ENCODE data around the gene MED28. TPM values are rescaled to one million over a fixed set of nuclear protein-coding genes. Genes with fewer than 3 reads are reported as not detected.
A peak's percentile ranks its signal among the peaks of the same experiment; 100 is the strongest.

MED28 gene
- total RNA-seq (2021) (97.8 to 106 TPM (median 102 TPM) in 3 replicates), Bru-seq, nascent RNA (percentile 96 among the genes with signal in this experiment)
- long read RNA-seq, experiment 1, full-length matches to known transcripts: 305 of 346 reads
- long read RNA-seq, experiment 1, partial matches to known transcripts: 27 of 346 reads
- long read RNA-seq, experiment 1, other reads (novel, unspliced or antisense): 14 of 346 reads
- long read RNA-seq, experiment 2, full-length matches to known transcripts: 105 of 151 reads
- long read RNA-seq, experiment 2, partial matches to known transcripts: 37 of 151 reads
- long read RNA-seq, experiment 2, other reads (novel, unspliced or antisense): 9 of 151 reads
- long read RNA-seq, experiment 3, full-length matches to known transcripts: 101 of 145 reads
- long read RNA-seq, experiment 3, partial matches to known transcripts: 1 of 145 reads
- long read RNA-seq, experiment 3, other reads (novel, unspliced or antisense): 43 of 145 reads

DNA sequence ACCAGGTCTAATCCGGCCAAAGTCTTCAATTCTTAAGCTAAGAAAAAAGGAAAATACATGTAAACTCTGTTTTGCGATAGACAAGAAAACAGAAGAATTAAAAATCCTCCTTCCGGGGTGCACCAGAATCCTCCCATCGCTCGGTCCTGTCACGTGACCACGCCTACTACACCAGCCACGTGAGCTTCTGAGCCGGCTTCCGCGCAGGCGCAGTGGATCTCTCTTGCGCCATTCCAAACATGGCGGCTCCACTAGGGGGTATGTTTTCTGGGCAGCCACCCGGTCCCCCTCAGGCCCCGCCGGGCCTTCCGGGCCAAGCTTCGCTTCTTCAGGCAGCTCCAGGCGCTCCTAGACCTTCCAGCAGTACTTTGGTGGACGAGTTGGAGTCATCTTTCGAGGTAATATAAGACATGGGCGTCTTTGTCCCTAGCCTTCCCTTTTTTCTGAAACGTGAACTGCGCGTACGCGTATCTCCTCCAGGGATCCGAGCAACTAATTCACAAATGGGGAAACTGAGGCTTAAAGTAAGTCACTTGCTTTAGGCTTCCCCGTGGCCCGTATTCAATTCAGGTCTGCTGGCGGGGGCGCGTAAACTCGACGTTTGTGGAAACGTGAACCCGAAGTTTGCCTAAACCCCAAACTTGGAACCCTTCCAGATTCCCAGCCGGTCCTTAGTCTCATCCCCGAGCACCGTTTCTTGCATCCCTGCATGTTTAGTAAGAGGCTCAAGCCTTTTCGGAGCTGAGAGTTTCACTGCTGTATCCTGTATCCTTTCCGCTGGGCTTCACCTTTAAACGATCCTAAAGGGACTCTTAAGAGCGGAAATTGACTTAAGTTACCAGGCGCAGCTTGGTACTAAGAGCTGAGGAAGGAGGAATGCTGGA is at the start of gene MED28:
TSS of gene MED28 (plus strand) at position 226 of the 884 bp plus-strand sequence. CDS start at position 240, 14 bp downstream.
- ChIA-PET POLR2A (interaction anchor here (0.5 to 1.2 kb wide), 3 partner anchors 37 to 978 kb away, joined by 3 to 5 read pairs (median 5); no protein-coding TSS in a partner anchor), CTCF (interaction anchor here (0.8 to 1.1 kb wide), 6 partner anchors 17 to 142 kb away, joined by 3 to 4 read pairs (median 3); partner anchors contain the start of gene LAP3)
- Mint-ChIP-seq H3K36me3 (peaks cover 19% of the 10 kb centered on the region), H3K27ac (peak within 1 kb of the TSS; percentile 91), H3K9me3 (no peaks in the 10 kb centered on the region), H3K4me1 (peaks cover 20% of the 10 kb centered on the region), H3K4me3 (peak within 1 kb of the TSS; percentile 99), H3K27me3 (ENCODE audit: low read depth) (no peaks in the 10 kb centered on the region)
- DNase-seq (ENCODE audit: low spot score): peak; percentile 95
- ATAC-seq: peak; percentile 87
- no peak for TF ChIP-seq ELF4 (CRISPR knock-in tag; IDR thresholded peaks at IDR 0.05; ENCODE audit: low read depth)
- no peak for TF ChIP-seq ZNF232 (CRISPR knock-in tag; IDR thresholded peaks at IDR 0.05)
- no peak for TF ChIP-seq FOXP1 (CRISPR knock-in tag; IDR thresholded peaks at IDR 0.05; ENCODE audit: borderline replicate concordance)
- TF ChIP-seq, protein P1, sequence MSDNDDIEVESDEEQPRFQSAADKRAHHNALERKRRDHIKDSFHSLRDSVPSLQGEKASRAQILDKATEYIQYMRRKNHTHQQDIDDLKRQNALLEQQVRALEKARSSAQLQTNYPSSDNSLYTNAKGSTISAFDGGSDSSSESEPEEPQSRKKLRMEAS (CRISPR knock-in tag; IDR thresholded peaks at IDR 0.05): peak; percentile 56; the same call in 1 of the 2 replicates
- no peak for TF ChIP-seq AR (CRISPR knock-in tag; IDR thresholded peaks at IDR 0.05)
- TF ChIP-seq NFE2L1 (CRISPR knock-in tag; IDR thresholded peaks at IDR 0.05): no peak
- no peak for TF ChIP-seq TEAD4 (CRISPR knock-in tag; IDR thresholded peaks at IDR 0.05)
- TF ChIP-seq OVOL2 (CRISPR knock-in tag; IDR thresholded peaks at IDR 0.05; ENCODE audit: borderline replicate concordance): no peak
- no peak for TF ChIP-seq ZNF121 (CRISPR knock-in tag; IDR thresholded peaks at IDR 0.05)
- peak; percentile 63 for TF ChIP-seq FOXK1 (CRISPR knock-in tag; IDR thresholded peaks at IDR 0.05)
- TF ChIP-seq NR3C1 (CRISPR knock-in tag; conservative IDR thresholded peaks at IDR 0.05; ENCODE audit: low read depth): no peak
- no peak for TF ChIP-seq CTCF (IDR thresholded peaks at IDR 0.05)
- no peak for TF ChIP-seq ZNF263 (CRISPR knock-in tag; IDR thresholded peaks at IDR 0.05; ENCODE audit: low read depth)
- TF ChIP-seq, protein P2, sequence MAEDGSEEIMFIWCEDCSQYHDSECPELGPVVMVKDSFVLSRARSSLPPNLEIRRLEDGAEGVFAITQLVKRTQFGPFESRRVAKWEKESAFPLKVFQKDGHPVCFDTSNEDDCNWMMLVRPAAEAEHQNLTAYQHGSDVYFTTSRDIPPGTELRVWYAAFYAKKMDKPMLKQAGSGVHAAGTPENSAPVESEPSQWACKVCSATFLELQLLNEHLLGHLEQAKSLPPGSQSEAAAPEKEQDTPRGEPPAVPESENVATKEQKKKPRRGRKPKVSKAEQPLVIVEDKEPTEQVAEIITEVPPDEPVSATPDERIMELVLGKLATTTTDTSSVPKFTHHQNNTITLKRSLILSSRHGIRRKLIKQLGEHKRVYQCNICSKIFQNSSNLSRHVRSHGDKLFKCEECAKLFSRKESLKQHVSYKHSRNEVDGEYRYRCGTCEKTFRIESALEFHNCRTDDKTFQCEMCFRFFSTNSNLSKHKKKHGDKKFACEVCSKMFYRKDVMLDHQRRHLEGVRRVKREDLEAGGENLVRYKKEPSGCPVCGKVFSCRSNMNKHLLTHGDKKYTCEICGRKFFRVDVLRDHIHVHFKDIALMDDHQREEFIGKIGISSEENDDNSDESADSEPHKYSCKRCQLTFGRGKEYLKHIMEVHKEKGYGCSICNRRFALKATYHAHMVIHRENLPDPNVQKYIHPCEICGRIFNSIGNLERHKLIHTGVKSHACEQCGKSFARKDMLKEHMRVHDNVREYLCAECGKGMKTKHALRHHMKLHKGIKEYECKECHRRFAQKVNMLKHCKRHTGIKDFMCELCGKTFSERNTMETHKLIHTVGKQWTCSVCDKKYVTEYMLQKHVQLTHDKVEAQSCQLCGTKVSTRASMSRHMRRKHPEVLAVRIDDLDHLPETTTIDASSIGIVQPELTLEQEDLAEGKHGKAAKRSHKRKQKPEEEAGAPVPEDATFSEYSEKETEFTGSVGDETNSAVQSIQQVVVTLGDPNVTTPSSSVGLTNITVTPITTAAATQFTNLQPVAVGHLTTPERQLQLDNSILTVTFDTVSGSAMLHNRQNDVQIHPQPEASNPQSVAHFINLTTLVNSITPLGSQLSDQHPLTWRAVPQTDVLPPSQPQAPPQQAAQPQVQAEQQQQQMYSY (CRISPR knock-in tag; IDR thresholded peaks at IDR 0.05): peak; percentile 63
- TF ChIP-seq USF2 (CRISPR knock-in tag; IDR thresholded peaks at IDR 0.05): peak; percentile 98
- no peak for TF ChIP-seq RELA (CRISPR knock-in tag; IDR thresholded peaks at IDR 0.05; ENCODE audit: borderline replicate concordance)
- 0 out of 2 replicates have a peak, but pooled peaks have one; percentile 42 for TF ChIP-seq KAT7 (CRISPR knock-in tag; IDR thresholded peaks at IDR 0.05; ENCODE audit: borderline replicate concordance)
- no peak for TF ChIP-seq SMAD3 (CRISPR knock-in tag; IDR thresholded peaks at IDR 0.05; ENCODE audit: borderline replicate concordance)
- no peak for TF ChIP-seq ZMAT4 (CRISPR knock-in tag; IDR thresholded peaks at IDR 0.05)
- no peak for TF ChIP-seq PREB (CRISPR knock-in tag; IDR thresholded peaks at IDR 0.05; ENCODE audit: borderline replicate concordance)
- TF ChIP-seq ATF3 (CRISPR knock-in tag; conservative IDR thresholded peaks at IDR 0.05): no peak
